Lower leg skin (tissue), 3 donors: ENCODE measurements around the gene TEK.

Experiments
- POLR2A ChIP-seq, 2 donors: fragments of 450-650 bp; IDR thresholded peaks; one replicate each; pipeline ENCODE4 v1.6.1; 2016 to 2017; ENCODE audit warnings: antibody characterized with exemption in 2 of 2, mild to moderate bottlenecking in 1 of 2, moderate library complexity in 1 of 2
- TF ChIP-seq, protein P1 (sequence below), 3 donors: fragments of 450-650 bp; IDR thresholded peaks; one replicate each; pipeline ENCODE4 v1.5.1; 2016; ENCODE audit warnings: antibody characterized with exemption in 3 of 3, mild to moderate bottlenecking in 3 of 3, moderate library complexity in 2 of 3

GRCh38 chr9:27088981-27089380, 20.0 kb upstream of the TEK start:
- no peak for TF ChIP-seq POLR2A (IDR thresholded peaks at IDR 0.05)
- TF ChIP-seq, protein P1, sequence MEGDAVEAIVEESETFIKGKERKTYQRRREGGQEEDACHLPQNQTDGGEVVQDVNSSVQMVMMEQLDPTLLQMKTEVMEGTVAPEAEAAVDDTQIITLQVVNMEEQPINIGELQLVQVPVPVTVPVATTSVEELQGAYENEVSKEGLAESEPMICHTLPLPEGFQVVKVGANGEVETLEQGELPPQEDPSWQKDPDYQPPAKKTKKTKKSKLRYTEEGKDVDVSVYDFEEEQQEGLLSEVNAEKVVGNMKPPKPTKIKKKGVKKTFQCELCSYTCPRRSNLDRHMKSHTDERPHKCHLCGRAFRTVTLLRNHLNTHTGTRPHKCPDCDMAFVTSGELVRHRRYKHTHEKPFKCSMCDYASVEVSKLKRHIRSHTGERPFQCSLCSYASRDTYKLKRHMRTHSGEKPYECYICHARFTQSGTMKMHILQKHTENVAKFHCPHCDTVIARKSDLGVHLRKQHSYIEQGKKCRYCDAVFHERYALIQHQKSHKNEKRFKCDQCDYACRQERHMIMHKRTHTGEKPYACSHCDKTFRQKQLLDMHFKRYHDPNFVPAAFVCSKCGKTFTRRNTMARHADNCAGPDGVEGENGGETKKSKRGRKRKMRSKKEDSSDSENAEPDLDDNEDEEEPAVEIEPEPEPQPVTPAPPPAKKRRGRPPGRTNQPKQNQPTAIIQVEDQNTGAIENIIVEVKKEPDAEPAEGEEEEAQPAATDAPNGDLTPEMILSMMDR (IDR thresholded peaks at IDR 0.05): no peak
